Dermis microvascular lymphatic vessel endothelial cell (primary cell): ENCODE data around the gene DENND1B. TPM values are rescaled to one million over a fixed set of nuclear protein-coding genes. Genes with fewer than 3 reads are reported as not detected.

Experiments used
- DNase-seq, 2 donors: peaks; one replicate each; pipeline versions ENCODE4 v3.0.0 to v3.0.0-alpha.2; 2010; ENCODE audit warnings: low read depth in 2 of 2
- total RNA-seq: library from RNA; depleted of rRNA; stranded (reverse); fragments of >200 nt; gene quantifications from 2 replicates; pipeline ENCODE4 v1.2.1, GENCODE V29; 2014

The DENND1B gene
- total RNA-seq, 1 donor from 2014 or later = 2.2 TPM

- DNase-seq = no peak
These were observed 306.6 kb downstream of the DENND1B start for GRCh38 chr1:197468543-197469175.

GRCh38 chr1:197467881-197468280 lies 307.4 kb downstream of the DENND1B start:
- no peak for DNase-seq

GRCh38 chr1:197466813-197467212 lies 308.5 kb downstream of the DENND1B start:
- no peak for DNase-seq

GRCh38 chr1:197465528-197466327 lies 309.6 kb downstream of the DENND1B start:
- DNase-seq = no peak

- no peak for DNase-seq
These were observed 311.2 kb downstream of the DENND1B start for GRCh38 chr1:197464044-197464443.

GRCh38 chr1:197463142-197463541 lies 312.1 kb downstream of the DENND1B start:
- no peak for DNase-seq

- no peak for DNase-seq
These were observed 312.7 kb downstream of the DENND1B start for GRCh38 chr1:197462539-197462938.

Other genes starting within 250 kb of the DENND1B start
- 1.8 and 3.5 TPM in 2 replicates for gene C1orf53, start 127.2 kb upstream of the DENND1B start, total RNA-seq
- not detected in 2 replicates for gene LHX9, start 141.9 kb upstream of the DENND1B start, total RNA-seq